Stimulated activated memory B cell treated with anti-CD40 and anti-IgM and Interleukin-4, amounts not matched to agents 10 μg/mL and 1 μg/mL and 100 μg/mL, for 72 hours (primary cell): ENCODE data around the gene SH2D7.
A peak's percentile ranks its signal among the peaks of the same experiment; 100 is the strongest.

Experiments used
- ATAC-seq: fragments of 150-1000 bp; cut with Tn5 transposase; 2 replicates; pipeline ENCODE4 v1.10.0; 2021
- H3K27ac Mint-ChIP-seq: one replicate; pipeline ENCODE4 v1.8.0; 2022; ENCODE audit warnings: mild to moderate bottlenecking, mixed read lengths
- H3K27me3 Mint-ChIP-seq: one replicate; pipeline ENCODE4 v1.8.0; 2022; ENCODE audit warnings: mixed read lengths
- H3K36me3 Mint-ChIP-seq: one replicate; pipeline ENCODE4 v1.8.0; 2022; ENCODE audit warnings: mixed read lengths
- H3K4me1 Mint-ChIP-seq: one replicate; pipeline ENCODE4 v1.8.0; 2022; ENCODE audit warnings: mixed read lengths
- H3K4me3 Mint-ChIP-seq: one replicate; pipeline ENCODE4 v1.8.0; 2022; ENCODE audit warnings: mild to moderate bottlenecking, moderate library complexity, mixed read lengths
- H3K9me3 Mint-ChIP-seq: one replicate; pipeline ENCODE4 v1.8.0; 2022; ENCODE audit warnings: mixed read lengths

The SH2D7 gene

GRCh38 chr15:78082106-78082742, 10.1 kb upstream of the SH2D7 start:
- ATAC-seq = no peak
- Mint-ChIP-seq H3K27me3 (no peaks in the 10 kb centered on the region), H3K9me3 (no peaks in the 10 kb centered on the region), H3K27ac (peak overlapping the region; percentile 31), H3K4me3 (no peak overlapping the region), H3K4me1 (peaks cover 28% of the 10 kb centered on the region), H3K36me3 (no peaks in the 10 kb centered on the region)

GRCh38 chr15:78082743-78083110, 9.6 kb upstream of the SH2D7 start:
- peak overlapping the region; percentile 31 for H3K27ac Mint-ChIP-seq
- no peaks in the 10 kb centered on the region for H3K9me3 Mint-ChIP-seq

DNA sequence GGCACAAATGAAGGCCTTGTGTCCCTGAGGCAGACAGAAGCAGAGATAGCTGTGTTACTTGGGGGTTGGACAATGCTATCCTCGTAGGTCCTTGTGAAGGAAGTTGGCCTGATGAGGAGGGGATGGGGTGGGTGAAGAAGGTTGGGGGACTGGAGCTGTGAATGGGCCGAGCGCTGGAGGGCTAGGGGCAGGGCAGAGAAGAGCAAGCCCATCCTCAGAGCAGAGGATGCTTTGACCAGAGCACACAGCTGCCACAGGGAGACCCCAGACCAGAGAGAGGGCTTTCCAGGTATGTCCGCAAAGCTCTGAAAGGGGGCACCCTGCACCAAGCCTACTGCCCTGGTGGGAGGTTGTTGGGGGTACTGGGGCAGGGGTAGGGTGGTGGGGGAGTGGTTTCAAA, 9.2 kb upstream of the SH2D7 start:
- no peaks in the 10 kb centered on the region for H3K27me3 Mint-ChIP-seq
- no peaks in the 10 kb centered on the region for H3K36me3 Mint-ChIP-seq
- no peak for ATAC-seq
- no peaks in the 10 kb centered on the region for H3K9me3 Mint-ChIP-seq
- no peak overlapping the region for H3K4me3 Mint-ChIP-seq
- H3K27ac Mint-ChIP-seq = peak overlapping the region; percentile 31
- H3K4me1 Mint-ChIP-seq = peaks cover 32% of the 10 kb centered on the region

More at GRCh38 chr15:78082743-78083110, 9.6 kb upstream of the SH2D7 start:
- Mint-ChIP-seq H3K36me3 (no peaks in the 10 kb centered on the region), H3K4me1 (peaks cover 32% of the 10 kb centered on the region), H3K27me3 (no peaks in the 10 kb centered on the region), H3K4me3 (no peak overlapping the region)
- ATAC-seq = no peak

DNA sequence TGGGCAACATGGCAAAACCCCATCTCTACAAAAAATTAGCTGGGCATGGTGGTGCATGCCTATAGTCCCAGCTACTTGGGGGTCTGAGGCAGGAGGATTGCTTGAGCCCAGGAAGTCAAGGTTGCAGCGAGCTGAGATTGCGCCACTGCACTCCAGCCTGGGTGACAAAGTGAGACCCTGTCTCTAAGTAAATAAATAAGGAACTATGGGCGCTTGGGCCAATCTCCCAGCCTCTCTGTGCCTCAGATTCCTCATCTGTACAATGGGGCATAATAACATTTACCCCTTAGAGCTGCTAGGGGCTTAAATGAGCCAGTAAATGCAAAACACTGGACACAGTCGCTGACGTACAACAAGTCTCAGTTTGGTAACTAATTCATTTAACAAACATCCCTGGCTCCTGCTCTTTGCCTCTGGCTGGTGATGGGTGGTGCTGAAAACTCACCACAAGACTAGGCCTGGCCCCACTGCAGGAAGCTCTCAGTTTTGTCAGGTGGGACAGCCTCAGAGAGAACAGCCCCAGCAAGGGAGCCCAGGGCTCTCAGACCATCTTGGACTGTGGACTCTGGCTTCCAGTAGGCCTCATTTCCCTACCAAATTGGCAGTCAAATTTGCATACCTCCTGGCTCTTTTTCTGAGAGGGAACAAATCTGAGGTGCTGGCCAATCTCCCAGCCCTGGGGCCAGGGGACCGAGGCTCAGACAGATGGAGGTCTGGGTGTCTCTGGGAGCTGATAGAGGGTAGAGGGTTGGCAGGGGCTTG, 8.5 kb upstream of the SH2D7 start:
- ATAC-seq = no peak
- H3K4me3 Mint-ChIP-seq = no peak overlapping the region
- peaks cover 38% of the 10 kb centered on the region for H3K4me1 Mint-ChIP-seq
- H3K27me3 Mint-ChIP-seq = no peaks in the 10 kb centered on the region
- no peaks in the 10 kb centered on the region for H3K9me3 Mint-ChIP-seq
- H3K36me3 Mint-ChIP-seq = no peaks in the 10 kb centered on the region
- H3K27ac Mint-ChIP-seq = no peak overlapping the region

- no peak overlapping the region for H3K27ac Mint-ChIP-seq
- H3K4me1 Mint-ChIP-seq = peaks cover 38% of the 10 kb centered on the region
Observed at GRCh38 chr15:78084449-78084750, 8.0 kb upstream of the SH2D7 start.

GRCh38 chr15:78085928-78086327, 6.4 kb upstream of the SH2D7 start:
- H3K27me3 Mint-ChIP-seq = peaks cover 7% of the 10 kb centered on the region
- peaks cover 38% of the 10 kb centered on the region for H3K4me1 Mint-ChIP-seq
- no peaks in the 10 kb centered on the region for H3K36me3 Mint-ChIP-seq
- no peaks in the 10 kb centered on the region for H3K9me3 Mint-ChIP-seq
- H3K27ac Mint-ChIP-seq = no peak overlapping the region
- ATAC-seq = no peak
- H3K4me3 Mint-ChIP-seq = no peak overlapping the region

More at GRCh38 chr15:78084449-78084750, 8.0 kb upstream of the SH2D7 start:
- no peaks in the 10 kb centered on the region for H3K9me3 Mint-ChIP-seq
- H3K4me3 Mint-ChIP-seq = no peak overlapping the region
- H3K27me3 Mint-ChIP-seq = no peaks in the 10 kb centered on the region
- no peaks in the 10 kb centered on the region for H3K36me3 Mint-ChIP-seq
- no peak for ATAC-seq

DNA sequence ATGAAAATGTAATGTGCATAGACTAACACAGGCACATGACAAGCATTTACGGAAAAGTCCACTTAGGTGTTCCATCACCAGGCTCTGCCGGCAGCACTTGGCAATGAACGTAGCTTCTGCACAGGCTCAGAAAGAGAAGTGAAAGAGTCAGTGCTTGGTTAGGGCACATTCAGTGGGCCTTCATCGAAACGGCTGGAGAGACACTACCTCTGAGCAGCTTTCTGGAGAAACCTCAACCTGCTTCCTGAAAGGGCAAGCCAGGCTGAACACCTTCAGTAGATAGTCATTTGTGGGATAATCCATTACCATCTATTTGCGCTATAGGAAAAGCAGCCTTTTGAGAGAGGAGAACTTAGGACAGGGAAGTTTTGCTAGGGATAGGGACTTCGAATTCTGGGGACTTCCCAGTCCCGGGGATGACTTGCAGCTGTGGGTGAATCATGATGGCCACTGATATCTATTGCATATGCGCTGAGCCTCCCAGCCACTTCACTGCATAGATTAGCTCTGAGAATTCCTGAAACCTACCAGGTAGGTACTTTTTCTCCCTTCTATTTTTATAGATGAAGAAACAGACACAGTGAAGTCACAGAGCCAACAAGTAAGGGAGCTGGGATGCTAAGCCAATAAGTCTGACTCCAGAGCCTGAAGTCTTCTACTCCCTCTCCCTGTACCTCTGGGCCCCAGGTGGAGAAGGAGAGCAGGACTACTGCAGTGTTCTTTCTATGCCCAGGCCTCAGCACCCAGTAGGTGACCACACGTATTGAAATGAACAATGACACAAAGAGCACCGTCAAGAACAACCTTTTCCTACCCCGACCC, 4.2 kb upstream of the SH2D7 start:
- ATAC-seq = peak; percentile 93
- H3K4me3 Mint-ChIP-seq = no peak overlapping the region
- peaks cover 18% of the 10 kb centered on the region for H3K27me3 Mint-ChIP-seq
- no peaks in the 10 kb centered on the region for H3K36me3 Mint-ChIP-seq
- peak overlapping the region; percentile 52 for H3K27ac Mint-ChIP-seq
- peaks cover 25% of the 10 kb centered on the region for H3K4me1 Mint-ChIP-seq
- H3K9me3 Mint-ChIP-seq = no peaks in the 10 kb centered on the region

DNA sequence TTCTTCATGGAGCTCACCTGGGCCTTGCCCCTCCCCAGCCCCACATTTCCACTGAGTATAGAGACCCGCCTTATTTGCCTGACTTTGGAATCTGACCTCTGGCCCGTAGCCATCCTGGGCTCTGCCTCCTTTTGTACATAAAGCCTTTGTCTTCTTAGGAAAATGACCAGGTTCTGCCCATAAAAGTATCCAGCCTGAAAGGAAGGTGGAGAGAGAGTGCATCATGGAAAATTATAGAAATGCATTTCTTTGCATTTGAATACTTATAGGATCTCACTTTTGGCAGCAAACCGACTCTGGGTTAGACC, 3.6 kb upstream of the SH2D7 start:
- no peaks in the 10 kb centered on the region for H3K9me3 Mint-ChIP-seq
- H3K27me3 Mint-ChIP-seq = peaks cover 18% of the 10 kb centered on the region
- H3K36me3 Mint-ChIP-seq = no peaks in the 10 kb centered on the region
- peaks cover 22% of the 10 kb centered on the region for H3K4me1 Mint-ChIP-seq
- ATAC-seq = no peak
- H3K27ac Mint-ChIP-seq = peak overlapping the region; percentile 52
- H3K4me3 Mint-ChIP-seq = no peak overlapping the region

GRCh38 chr15:78090422-78091063, 1.8 kb upstream of the SH2D7 start:
- no peaks in the 10 kb centered on the region for H3K36me3 Mint-ChIP-seq
- peaks cover 18% of the 10 kb centered on the region for H3K27me3 Mint-ChIP-seq
- H3K4me1 Mint-ChIP-seq = peaks cover 22% of the 10 kb centered on the region
- ATAC-seq = no peak
- H3K4me3 Mint-ChIP-seq = no peak overlapping the region
- H3K9me3 Mint-ChIP-seq = no peaks in the 10 kb centered on the region
- no peak overlapping the region for H3K27ac Mint-ChIP-seq

DNA sequence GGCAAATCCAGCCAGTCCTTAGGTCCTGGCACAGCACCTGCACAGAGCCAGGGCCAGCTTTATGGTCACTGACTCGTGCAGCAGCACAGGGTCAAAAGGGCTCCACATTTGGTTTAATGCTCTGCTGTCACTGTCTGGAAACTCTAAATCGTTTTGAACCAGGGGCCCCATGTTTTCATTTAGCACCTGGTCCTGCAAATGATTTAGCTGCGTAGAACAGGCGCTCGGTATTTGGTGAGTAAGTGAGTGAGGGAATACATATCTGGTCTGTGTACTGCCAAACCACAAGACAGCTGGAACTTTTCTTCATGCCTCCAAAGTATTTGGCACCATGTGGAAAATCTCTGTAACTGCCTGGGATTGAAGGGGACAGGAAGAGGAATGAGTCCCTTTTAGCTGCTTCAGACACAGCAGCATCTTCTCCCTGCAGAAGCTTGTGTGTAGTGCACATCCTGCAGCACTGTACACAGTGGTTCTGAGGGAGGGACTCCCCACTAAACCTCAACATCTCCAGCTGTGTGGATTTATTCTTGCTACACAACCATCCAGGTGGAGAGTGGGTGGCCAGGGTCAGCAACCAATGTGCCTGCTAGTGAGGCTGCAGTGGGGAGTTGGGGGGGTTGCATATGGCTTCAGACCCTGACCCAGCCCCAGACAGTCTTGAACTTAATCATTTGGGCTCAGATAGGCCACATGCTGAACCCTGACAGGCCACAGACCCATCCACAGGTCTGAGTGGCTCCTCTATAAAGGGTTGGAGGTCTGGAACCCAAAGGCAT, 1.1 kb downstream of the SH2D7 start:
- H3K27ac Mint-ChIP-seq = no peak overlapping the region
- H3K4me1 Mint-ChIP-seq = peaks cover 5% of the 10 kb centered on the region
- no peak overlapping the region for H3K4me3 Mint-ChIP-seq
- peaks cover 18% of the 10 kb centered on the region for H3K27me3 Mint-ChIP-seq
- ATAC-seq = no peak
- no peaks in the 10 kb centered on the region for H3K9me3 Mint-ChIP-seq
- H3K36me3 Mint-ChIP-seq = no peaks in the 10 kb centered on the region

GRCh38 chr15:78097667-78098066, 5.3 kb downstream of the SH2D7 start:
- no peak for ATAC-seq
- no peaks in the 10 kb centered on the region for H3K4me1 Mint-ChIP-seq
- H3K27me3 Mint-ChIP-seq = no peaks in the 10 kb centered on the region
- no peak overlapping the region for H3K27ac Mint-ChIP-seq
- no peaks in the 10 kb centered on the region for H3K9me3 Mint-ChIP-seq
- H3K36me3 Mint-ChIP-seq = no peaks in the 10 kb centered on the region
- no peak overlapping the region for H3K4me3 Mint-ChIP-seq

- no peak overlapping the region for H3K4me3 Mint-ChIP-seq
- no peaks in the 10 kb centered on the region for H3K36me3 Mint-ChIP-seq
- no peak overlapping the region for H3K27ac Mint-ChIP-seq
- ATAC-seq = no peak
- H3K9me3 Mint-ChIP-seq = no peaks in the 10 kb centered on the region
- H3K27me3 Mint-ChIP-seq = no peaks in the 10 kb centered on the region
- H3K4me1 Mint-ChIP-seq = peaks cover 2% of the 10 kb centered on the region
Observed at GRCh38 chr15:78098131-78098755, 5.9 kb downstream of the SH2D7 start.

GRCh38 chr15:78100886-78101285, 8.5 kb downstream of the SH2D7 start:
- no peak for ATAC-seq
- no peaks in the 10 kb centered on the region for H3K36me3 Mint-ChIP-seq
- H3K4me3 Mint-ChIP-seq = no peak overlapping the region
- H3K27ac Mint-ChIP-seq = no peak overlapping the region
- no peaks in the 10 kb centered on the region for H3K27me3 Mint-ChIP-seq
- peaks cover 13% of the 10 kb centered on the region for H3K4me1 Mint-ChIP-seq
- no peaks in the 10 kb centered on the region for H3K9me3 Mint-ChIP-seq

- Mint-ChIP-seq H3K4me1 (peaks cover 15% of the 10 kb centered on the region), H3K4me3 (no peak overlapping the region), H3K9me3 (no peaks in the 10 kb centered on the region), H3K36me3 (no peaks in the 10 kb centered on the region), H3K27me3 (no peaks in the 10 kb centered on the region), H3K27ac (no peak overlapping the region)
- no peak for ATAC-seq
Observed at GRCh38 chr15:78101423-78102105, 9.2 kb downstream of the SH2D7 start.
